K562 (cell line): Measurements from ENCODE around the gene PDE8A. TPM values are rescaled to one million over a fixed set of nuclear protein-coding genes. Genes with fewer than 3 reads are reported as not detected.

ENCODE experiments used
- ATAC-seq: fragments of 200-7000 bp; cut with Tn5 transposase; 3 replicates; pipeline ENCODE4 v1.9.1; 2020; ENCODE audit warnings: moderate library complexity
- BruUV-seq: library from RNA; stranded (reverse); fragments of 400-500 nt; replicated peaks from 2 replicates; lab custom pipeline; 2021; lab: Mats Ljungman, UMichigan
- CTCF ChIA-PET: fragments of 300-600 bp; formaldehyde crosslinking; extraction: SDS; loops from one replicate; lab custom pipeline; 2021; ENCODE audit warnings: low intra/inter-chr PET ratio; lab: Yijun Ruan, JAX
- POLR2A ChIA-PET: fragments of 300-600, 350-650 bp; sonication (Branson Sonifier 250); formaldehyde crosslinking; extraction: SDS; loops from one replicate; lab custom pipeline; 2021; ENCODE audit warnings: antibody characterized with exemption, inconsistent platforms; lab: Yijun Ruan, JAX
- DNase-seq, 4 experiments: peaks; one replicate each; pipeline versions ENCODE4 v3.0.0 to v3.0.0-alpha.2; 2011 to 2018; ENCODE audit warnings: low spot score in 3 of 4, mixed read lengths in 3 of 4; ENCODE audit errors: extremely low read depth in 1 of 4
- FAIRE-seq: peaks from 2 replicates; lab custom pipeline; 2011; peaks lifted over from hg19 to GRCh38; lab: Jason Lieb, UNC
- H2AFZ ChIP-seq: 2 replicates; pipeline ENCODE4 v1.6.0; 2011; ENCODE audit warnings: low read depth, low read length, control low read depth, inconsistent platforms
- H3K27ac ChIP-seq: fragments of 200-600 bp; 3 replicates; pipeline ENCODE4 v1.8.0; 2011; ENCODE audit warnings: low read depth, mild to moderate bottlenecking, control low read depth, inconsistent platforms, low read length, moderate library complexity, mixed read lengths; ENCODE audit errors: extremely low read depth
- H3K27me3 ChIP-seq, 2 experiments: fragments of 300-600 bp in 1 of 2; 2 replicates in 1 of 2; 3 replicates in 1 of 2; pipeline versions ENCODE4 v1.6.0 to v1.8.0; 2011; ENCODE audit warnings: inconsistent platforms in 2 of 2, low read length in 2 of 2, mild to moderate bottlenecking in 1 of 2, mixed read lengths in 1 of 2, moderate library complexity in 1 of 2; ENCODE audit not compliant: control insufficient read depth in 2 of 2, insufficient read depth in 2 of 2
- H3K36me3 ChIP-seq: fragments of 300-600 bp; 3 replicates; pipeline ENCODE4 v1.8.0; 2011; ENCODE audit warnings: mild to moderate bottlenecking, low read length, inconsistent platforms; ENCODE audit not compliant: control insufficient read depth, insufficient read depth
- H3K4me1 ChIP-seq, 2 experiments: fragments of 200-600 bp in 1 of 2; replicated peaks in 1 of 2; 2 replicates in 1 of 2; 3 replicates in 1 of 2; pipeline versions ENCODE4 v1.5.1 to v1.8.0; 2011; ENCODE audit warnings: inconsistent platforms in 2 of 2, low read length in 2 of 2, mild to moderate bottlenecking in 1 of 2, mixed read lengths in 1 of 2, moderate library complexity in 1 of 2; ENCODE audit not compliant: control insufficient read depth in 2 of 2, insufficient read depth in 2 of 2
- H3K4me2 ChIP-seq: 2 replicates; pipeline ENCODE4 v1.6.1; 2011; ENCODE audit warnings: low read length, control low read depth, inconsistent platforms, mixed read lengths; ENCODE audit not compliant: insufficient read depth
- H3K4me3 ChIP-seq: fragments of 200-600 bp; sonication (generic), shearing (Covaris generic); 2 replicates; pipeline ENCODE4 v1.5.1; 2016; ENCODE audit warnings: control low read depth, inconsistent platforms
- H3K79me2 ChIP-seq: fragments of 200-600 bp; 3 replicates; pipeline ENCODE4 v1.8.0; 2011; ENCODE audit warnings: low read length, inconsistent platforms; ENCODE audit not compliant: control insufficient read depth, insufficient read depth
- H3K9ac ChIP-seq, 2 experiments: 2 replicates each; pipeline versions ENCODE4 v1.6.0 to v1.6.1; 2011; ENCODE audit warnings: low read depth in 2 of 2, low read length in 2 of 2, control low read depth in 1 of 2, inconsistent platforms in 1 of 2, mild to moderate bottlenecking in 1 of 2, mixed read lengths in 1 of 2; ENCODE audit not compliant: insufficient read depth in 1 of 2
- H3K9me1 ChIP-seq: one replicate; pipeline ENCODE4 v1.6.0; 2011; ENCODE audit warnings: inconsistent platforms, mild to moderate bottlenecking, low read length, moderate library complexity; ENCODE audit not compliant: control insufficient read depth, insufficient read depth
- H3K9me3 ChIP-seq: replicated peaks from 2 replicates; pipeline ENCODE4 v1.5.1; 2011; ENCODE audit warnings: low read depth, low read length, inconsistent platforms; ENCODE audit not compliant: control insufficient read depth, insufficient read depth
- H4K20me1 ChIP-seq: replicated peaks from 2 replicates; pipeline ENCODE4 v1.6.1; 2011; ENCODE audit warnings: low read length, inconsistent platforms, mixed read lengths; ENCODE audit not compliant: control insufficient read depth, insufficient read depth
- ARNT ChIP-seq, 2 experiments: fragments of 450-650 bp; IDR thresholded peaks; 2 replicates each; pipeline ENCODE4 v1.6.1; 2016; ENCODE audit warnings: mild to moderate bottlenecking in 1 of 2
- ATF1 ChIP-seq, 2 experiments: fragments of 450-650 bp in 1 of 2; IDR thresholded peaks; 2 replicates each; pipeline ENCODE4 v1.6.1; 2016; ENCODE audit warnings: missing compliant biosample characterization in 1 of 2, missing genetic modification characterization in 1 of 2
- BHLHE40 ChIP-seq: IDR thresholded peaks from 2 replicates; pipeline ENCODE4 v1.6.1; 2011; ENCODE audit warnings: low read length, improper control_type of control experiment
- FOXJ2 ChIP-seq: fragments of 200-800 bp; sonication (Bioruptor generic); IDR thresholded peaks from 2 replicates; pipeline ENCODE4 v1.6.1; 2016; ENCODE audit warnings: missing genetic modification characterization, missing compliant biosample characterization
- HMBOX1 ChIP-seq: sonication (generic); IDR thresholded peaks from 2 replicates; pipeline ENCODE4 v1.6.1; 2016
- HOMEZ ChIP-seq: fragments of 250-450 bp; sonication (Bioruptor Pico); IDR thresholded peaks from 2 replicates; pipeline ENCODE4 v1.4.0; 2020; ENCODE audit warnings: mild to moderate bottlenecking, moderate library complexity
- LEF1 ChIP-seq: fragments of 450-650 bp; IDR thresholded peaks from 2 replicates; pipeline ENCODE4 v1.6.1; 2016; ENCODE audit warnings: mild to moderate bottlenecking
- MYBL2 ChIP-seq, 2 experiments: fragments of 450-650 bp in 1 of 2; sonication (generic) in 1 of 2; formaldehyde crosslinking in 1 of 2; IDR thresholded peaks; 2 replicates each; pipeline versions ENCODE4 v1.6.1 to v1.8.1; 2017 to 2022; ENCODE audit warnings: borderline replicate concordance in 1 of 2, inconsistent platforms in 1 of 2, low read depth in 1 of 2, mild to moderate bottlenecking in 1 of 2, missing genetic modification reagents in 1 of 2, moderate library complexity in 1 of 2
- RBM17 ChIP-seq: fragments of 200-400 bp; formaldehyde crosslinking; IDR thresholded peaks from 2 replicates; pipeline ENCODE4 v1.6.1; 2017; ENCODE audit warnings: low read depth, mild to moderate bottlenecking, low read length, borderline replicate concordance
- RFX5 ChIP-seq: IDR thresholded peaks from 2 replicates; pipeline ENCODE4 v1.6.1; 2011; ENCODE audit warnings: low read depth, mild to moderate bottlenecking, improper control_type of control experiment, low read length
- RHOXF2B ChIP-seq: fragments of 250-450 bp; sonication (Bioruptor Pico); conservative IDR thresholded peaks from 2 replicates; pipeline ENCODE4 v1.5.1; 2021
- SRF ChIP-seq, 2 experiments: fragments of 250-450, 450-650 bp in 1 of 2; sonication (Bioruptor Pico) in 1 of 2; sonication (generic) in 1 of 2; formaldehyde crosslinking; IDR thresholded peaks; 2 replicates each; pipeline versions ENCODE4 v1.5.0 to v1.5.1; 2020 to 2022; ENCODE audit warnings: mild to moderate bottlenecking in 1 of 2, missing genetic modification reagents in 1 of 2
- ZNF277 ChIP-seq: fragments of 250-450 bp; sonication (Bioruptor Pico); IDR thresholded peaks from 2 replicates; pipeline ENCODE4 v1.8.0; 2022; ENCODE audit warnings: inconsistent platforms, mild to moderate bottlenecking, moderate library complexity, borderline replicate concordance
- WGBS: fragments of 100-300 bp; shearing (Covaris generic); methylation state at CpG from one replicate; pipeline ENCODE4 v1.1.6; 2016; ENCODE audit warnings: low coverage, mixed read lengths; ENCODE audit not compliant: insufficient coverage; ENCODE audit errors: missing lambda C conversion rate; 5-methylcytosine and 5-hydroxymethylcytosine counted together
- in situ Hi-C: fragments of 300-500 bp; cut with MboI; formaldehyde crosslinking; loops from 4 replicates; pipeline ENCODE4 v1.15.0; 2018; ENCODE audit warnings: inconsistent platforms, mixed read lengths
- intact Hi-C: fragments of 100-400 bp; cut with micrococcal nuclease; formaldehyde crosslinking; loops from 2 replicates; pipeline ENCODE4 v1.14.2; 2022
- polyA plus RNA-seq, 8 experiments: library from polyadenylated mRNA; depleted of rRNA in 4 of 8; stranded (reverse) in 5 of 8; unstranded in 3 of 8; fragments of >200 nt; fragmentation: Nextera tagmentation in 2 of 8; fragmentation: Illumina TruSeq in 1 of 8; extraction: Ambion mirVana in 2 of 8; extraction: Trizol in 1 of 8; gene quantifications; 2 replicates each; pipeline versions ENCODE4 v1.2.1 to v1.2.3, GENCODE V29; 2011 to 2014; ENCODE audit warnings: inconsistent platforms in 1 of 8, missing spikeins in 1 of 8
- total RNA-seq, 7 experiments: library from RNA; depleted of rRNA in 6 of 7; stranded (reverse); fragments of >200 nt in 6 of 7; fragmentation: Illumina TruSeq in 2 of 7; extraction: Trizol in 2 of 7; gene quantifications; 2 replicates each; pipeline versions ENCODE4 v1.2.1 to v1.2.3, GENCODE V29; 2011 to 2021; ENCODE audit warnings: low replicate concordance in 1 of 7

PDE8A gene
- total and polyA plus RNA-seq, 9 of the 15 experiments (the other 6 are each of a cell fraction or from before 2014, with no cell fraction given) = 5.9 to 40.3 (median 19.8) TPM

- no peaks in the 10 kb centered on the region for H4K20me1 ChIP-seq
- no peak for TF ChIP-seq HMBOX1
- no peak for TF ChIP-seq SRF (CRISPR knock-in tag; IDR thresholded peaks at IDR 0.05)
- no peak for TF ChIP-seq HOMEZ (CRISPR knock-in tag)
- TF ChIP-seq RFX5 = no peak
- no peak for TF ChIP-seq RHOXF2B (CRISPR knock-in tag)
- no peak for TF ChIP-seq BHLHE40
- TF ChIP-seq ARNT (IDR thresholded peaks at IDR 0.05) = no peak
- no peak for TF ChIP-seq FOXJ2
- TF ChIP-seq MYBL2 (IDR thresholded peaks at IDR 0.05; ENCODE audit: low read depth) = no peak
- TF ChIP-seq MYBL2 (CRISPR knock-in tag; IDR thresholded peaks at IDR 0.05; ENCODE audit: borderline replicate concordance) = no peak
- TF ChIP-seq ATF1 (CRISPR knock-in tag; IDR thresholded peaks at IDR 0.05) = no peak
- no peak for TF ChIP-seq ATF1 (tag; IDR thresholded peaks at IDR 0.05)
- no peak for TF ChIP-seq ZNF277 (CRISPR knock-in tag)
- no peak for TF ChIP-seq LEF1
- no peak for TF ChIP-seq RBM17
- TF ChIP-seq, all 486 proteins: peak for 0
- Histone ChIP-seq H3K4me3 (no peak overlapping the region), H3K36me3 (no peaks in the 10 kb centered on the region), H3K27me3 (no peaks in the 10 kb centered on the region), H3K79me2 (no peaks in the 10 kb centered on the region), H2AFZ (no peak overlapping the region), H3K9me1 (no peaks in the 10 kb centered on the region), H3K27ac (no peak overlapping the region), H3K9me3 (0 out of 2 replicates have a peak, but pooled peaks cover 5% of the 10 kb centered on the region), H3K4me1 (peaks cover 23 to 26% of the 10 kb centered on the region in 2 experiments), H3K9ac (peak overlapping the region in 1 of 2 experiments; percentile 10; a peak in 1 of 4 replicates), H3K4me2 (no peak overlapping the region)
- 64% methylated on average over 3 of the region's 3 CpGs for WGBS
- ATAC-seq (no peak), DNase-seq (no peak), FAIRE-seq (no peak)
- POLR2A ChIA-PET = interaction anchor here (0.7 kb wide), 1 partner anchor 164 kb away, joined by 3 read pairs; no protein-coding TSS in a partner anchor
- in situ Hi-C loops (no loop called here), intact Hi-C loops (no loop called here)
- no TSS peak for BruUV-seq
- CTCF ChIA-PET = no interaction called here
Observed at GRCh38 chr15:84962955-84963354, 18.7 kb upstream of the PDE8A start.
